Nephron (organoid): Measurements from ENCODE around the gene TMEM181.

Experiments used
- H3K27ac Mint-ChIP-seq, 3 experiments: 2 replicates each; pipeline ENCODE4 v1.8.0; 2020; ENCODE audit warnings: mixed read lengths in 3 of 3, mild to moderate bottlenecking in 2 of 3, moderate library complexity in 1 of 3
- H3K27me3 Mint-ChIP-seq: 2 replicates; pipeline ENCODE4 v1.8.0; 2021; ENCODE audit warnings: low read depth, mild to moderate bottlenecking, moderate library complexity, mixed read lengths
- H3K36me3 Mint-ChIP-seq: 2 replicates; pipeline ENCODE4 v1.8.0; 2020; ENCODE audit warnings: low read depth, mixed read lengths
- H3K4me1 Mint-ChIP-seq: 2 replicates; pipeline ENCODE4 v1.8.0; 2020; ENCODE audit warnings: mixed read lengths
- H3K4me3 Mint-ChIP-seq, 3 experiments: 2 replicates each; pipeline ENCODE4 v1.8.0; 2020; ENCODE audit warnings: mild to moderate bottlenecking in 3 of 3, mixed read lengths in 3 of 3, moderate library complexity in 2 of 3
- H3K9me3 Mint-ChIP-seq: 2 replicates; pipeline ENCODE4 v1.8.0; 2020; ENCODE audit warnings: mixed read lengths
- CTCF ChIP-seq, 3 experiments: fragments of 200-600 bp; sonication (generic); IDR thresholded peaks; one replicate each; pipeline ENCODE4 v1.5.0; 2021; ENCODE audit warnings: antibody characterized with exemption in 3 of 3; ENCODE audit not compliant: unreplicated experiment in 3 of 3

TMEM181 gene

GRCh38 chr6:158627168-158627939, 67.5 kb downstream of the TMEM181 start:
- no peak for TF ChIP-seq CTCF (IDR thresholded peaks at IDR 0.05; ENCODE audit: unreplicated experiment in 3 of 3)
- peak overlapping the region; percentile 10 to 58 (median 34) for H3K27ac Mint-ChIP-seq
- peaks cover 36% of the 10 kb centered on the region for H3K4me1 Mint-ChIP-seq
- H3K27me3 Mint-ChIP-seq: no peaks in the 10 kb centered on the region
- H3K4me3 Mint-ChIP-seq: no peak overlapping the region
- peaks cover 66% of the 10 kb centered on the region for H3K36me3 Mint-ChIP-seq
- H3K9me3 Mint-ChIP-seq: no peaks in the 10 kb centered on the region

GRCh38 chr6:158627940-158628211, 68.0 kb downstream of the TMEM181 start:
- no peaks in the 10 kb centered on the region for H3K9me3 Mint-ChIP-seq
- TF ChIP-seq CTCF (IDR thresholded peaks at IDR 0.05; ENCODE audit: unreplicated experiment in 3 of 3): no peak
- H3K27me3 Mint-ChIP-seq: no peaks in the 10 kb centered on the region

GRCh38 chr6:158628542-158628941, 68.7 kb downstream of the TMEM181 start:
- no peak for TF ChIP-seq CTCF (IDR thresholded peaks at IDR 0.05; ENCODE audit: unreplicated experiment in 3 of 3)
- Mint-ChIP-seq H3K27ac (no peak overlapping the region), H3K4me3 (no peak overlapping the region), H3K36me3 (peaks cover 66% of the 10 kb centered on the region), H3K9me3 (no peaks in the 10 kb centered on the region), H3K27me3 (no peaks in the 10 kb centered on the region), H3K4me1 (peaks cover 36% of the 10 kb centered on the region)

More at GRCh38 chr6:158627940-158628211, 68.0 kb downstream of the TMEM181 start:
- peak overlapping the region; percentile 10 to 58 (median 34) for H3K27ac Mint-ChIP-seq
- peaks cover 36% of the 10 kb centered on the region for H3K4me1 Mint-ChIP-seq
- H3K36me3 Mint-ChIP-seq: peaks cover 66% of the 10 kb centered on the region
- H3K4me3 Mint-ChIP-seq: no peak overlapping the region

GRCh38 chr6:158629367-158630221, 69.7 kb downstream of the TMEM181 start:
- H3K27me3 Mint-ChIP-seq: no peaks in the 10 kb centered on the region
- TF ChIP-seq CTCF (IDR thresholded peaks at IDR 0.05; ENCODE audit: unreplicated experiment in 3 of 3): peak in 1 of 3 experiments; percentile 21
- H3K4me3 Mint-ChIP-seq: no peak overlapping the region
- peaks cover 36% of the 10 kb centered on the region for H3K4me1 Mint-ChIP-seq
- H3K36me3 Mint-ChIP-seq: peaks cover 64% of the 10 kb centered on the region
- peak overlapping the region in 1 of 3 experiments; percentile 45 for H3K27ac Mint-ChIP-seq
- H3K9me3 Mint-ChIP-seq: no peaks in the 10 kb centered on the region

- no peak for TF ChIP-seq CTCF (IDR thresholded peaks at IDR 0.05; ENCODE audit: unreplicated experiment in 3 of 3)
- Mint-ChIP-seq H3K9me3 (no peaks in the 10 kb centered on the region), H3K4me1 (peaks cover 36% of the 10 kb centered on the region), H3K27me3 (no peaks in the 10 kb centered on the region), H3K36me3 (peaks cover 68% of the 10 kb centered on the region), H3K27ac (peak overlapping the region; percentile 49 to 72 (median 62)), H3K4me3 (no peak overlapping the region)
These were observed 71.2 kb downstream of the TMEM181 start for GRCh38 chr6:158630938-158631616.
